ENCODE results near the gene EZH1. TPM values are rescaled to one million over a fixed set of nuclear protein-coding genes. Genes with fewer than 3 reads are reported as not detected.

EZH1 gene
- total RNA-seq, 4 donors from 2014 or later: 13.4 to 49.2 (median 22.0) TPM

DNA sequence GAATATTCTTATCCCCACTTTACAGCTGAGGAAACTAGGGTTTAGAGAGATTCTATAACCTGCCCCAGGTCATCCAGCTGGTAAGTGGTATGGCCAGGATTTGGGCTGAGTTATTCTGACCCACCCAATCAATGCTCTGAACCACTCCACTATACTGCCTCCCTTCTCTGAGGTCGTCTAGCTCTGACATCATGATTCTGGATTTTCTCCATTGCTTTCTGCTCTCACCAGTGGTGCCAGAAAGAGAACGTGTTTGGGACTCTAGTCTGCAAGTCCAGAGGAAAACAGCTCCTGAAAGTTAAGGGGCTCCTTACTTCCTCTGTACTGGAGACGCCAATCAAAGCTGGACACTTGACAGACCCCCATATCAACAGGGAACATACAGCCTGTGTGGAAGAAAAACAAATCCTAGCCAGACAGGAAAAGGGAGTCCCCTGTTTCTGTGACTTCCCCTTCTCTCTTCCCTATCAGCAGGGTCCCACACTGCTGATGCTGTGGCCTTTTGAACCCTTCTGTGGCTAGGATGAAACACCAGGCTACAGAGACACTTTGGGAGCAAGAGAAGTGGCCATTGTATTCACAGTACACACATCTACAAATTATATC, 6.0 kb upstream of the EZH1 start:
- 27 to 39% methylated on average over 2 of the region's 3 CpGs for WGBS, 2 donors
- no peak for TF ChIP-seq POLR2A (IDR thresholded peaks at IDR 0.05)
- Histone ChIP-seq H3K9me3 (no peaks in the 10 kb centered on the region), H3K27ac (peak overlapping the region in 3 of 4 donors; percentile 17 to 74 (median 50)), H3K36me3 (no peaks in the 10 kb centered on the region), H3K4me3 (no peak overlapping the region), H3K27me3 (no peaks in the 10 kb centered on the region), H3K4me1 (peaks cover 0 to 48% (median 20%) of the 10 kb centered on the region in 3 donors)
- intact Hi-C loops (cut with DNase I): no loop called here
- no peak for DNase-seq

- Histone ChIP-seq H3K9me3 (no peaks in the 10 kb centered on the region), H3K27ac (peak overlapping the region; percentile 17 to 74 (median 50)), H3K36me3 (no peaks in the 10 kb centered on the region), H3K4me3 (no peak overlapping the region), H3K27me3 (no peaks in the 10 kb centered on the region), H3K4me1 (peaks cover 4 to 43% (median 25%) of the 10 kb centered on the region in 3 donors)
- intact Hi-C loops (cut with DNase I): no loop called here
- TF ChIP-seq CTCF (IDR thresholded peaks at IDR 0.05) (no peak), POLR2A (IDR thresholded peaks at IDR 0.05) (no peak)
- WGBS, 2 donors: 69 to 81% methylated on average over 7 to 9 of the region's 11 CpGs
- DNase-seq: no peak
Observed at GRCh38 chr17:42748908-42749798, 4.3 kb upstream of the EZH1 start.

- H3K9me3 ChIP-seq: no peaks in the 10 kb centered on the region
- 65 to 68% methylated on average over 4 to 7 of the region's 7 CpGs for WGBS, 2 donors
- peaks cover 9 to 51% (median 32%) of the 10 kb centered on the region in 3 donors for H3K4me1 ChIP-seq
- H3K36me3 ChIP-seq: no peaks in the 10 kb centered on the region
- H3K4me3 ChIP-seq: no peak overlapping the region
- no peak for DNase-seq
- peak overlapping the region in 3 of 4 donors; percentile 17 to 74 (median 71) for H3K27ac ChIP-seq
- intact Hi-C loops (cut with DNase I): no loop called here
- TF ChIP-seq POLR2A (IDR thresholded peaks at IDR 0.05) (no peak), CTCF (IDR thresholded peaks at IDR 0.05) (no peak)
- no peaks in the 10 kb centered on the region for H3K27me3 ChIP-seq
Observed at GRCh38 chr17:42748202-42748907, 3.5 kb upstream of the EZH1 start.

DNA sequence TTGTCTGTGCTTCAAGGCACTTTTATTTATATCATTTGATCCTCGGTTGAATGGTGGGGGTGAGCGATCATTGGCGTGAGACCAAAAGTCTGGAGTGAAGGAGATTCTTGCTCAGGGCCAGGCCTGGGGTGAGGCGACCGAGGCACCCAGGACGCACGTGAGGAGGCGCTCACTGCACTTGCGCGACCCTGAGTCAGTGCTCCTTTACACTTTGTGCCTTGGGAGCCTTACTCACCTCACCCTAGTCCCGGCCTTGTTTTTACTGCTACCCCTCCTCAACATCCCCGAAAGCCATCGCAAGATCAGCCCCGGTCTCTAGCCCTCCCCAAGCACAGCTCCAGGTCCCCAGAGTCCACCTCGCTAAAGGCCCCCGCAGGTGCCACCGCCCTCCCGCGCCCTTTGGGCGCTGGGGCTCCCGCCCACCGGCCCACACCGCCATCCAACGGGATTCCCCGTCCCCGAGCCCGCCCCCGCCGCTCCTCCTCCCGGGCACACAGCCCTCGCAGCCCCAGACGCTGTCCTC, 496 bp downstream of the EZH1 start:
- 0 to 2% methylated on average over 18 to 20 of the region's 32 CpGs for WGBS, 2 donors
- DNase-seq: no peak

More for the DNA sequence above, 496 bp downstream of the EZH1 start:
- peaks cover 9 to 42% (median 20%) of the 10 kb centered on the region in 3 donors for H3K4me1 ChIP-seq
- intact Hi-C loops (cut with DNase I): no loop called here
- H3K36me3 ChIP-seq: peaks cover 0 to 4% (median 0%) of the 10 kb centered on the region in 3 donors
- peak overlapping the region; percentile 96 to 98 (median 98) for H3K27ac ChIP-seq
- no peaks in the 10 kb centered on the region for H3K9me3 ChIP-seq
- H3K4me3 ChIP-seq: peak overlapping the region; percentile 86 to 90 (median 87)
- no peaks in the 10 kb centered on the region for H3K27me3 ChIP-seq
- TF ChIP-seq CTCF (IDR thresholded peaks at IDR 0.05): no peak
